GM21825 (cell line): ENCODE data around the gene APC.

Experiments used
- ATAC-seq: cut with Tn5 transposase; IDR thresholded peaks from one replicate; pipeline ENCODE4 v1.9.1; 2021; ENCODE audit warnings: mild to moderate bottlenecking, moderate library complexity; ENCODE audit not compliant: unreplicated experiment

APC gene

GRCh38 chr5:112892776-112893175 is 155.1 kb downstream of the APC start:
- ATAC-seq = no peak

GRCh38 chr5:112895682-112896081 is 158.0 kb downstream of the APC start:
- ATAC-seq = no peak
